ENCODE results near the gene FMN2.
"Not testable (repeated sequence)": the region's sequence is repeated elsewhere in the genome, so short reads cannot be mapped to it uniquely, and the experiment has no call there.

FMN2 gene

GRCh38 chr1:240391660-240392260 is 300.1 kb downstream of the FMN2 start:
- DNase-seq: no peak

GRCh38 chr1:240394353-240394752 is 302.7 kb downstream of the FMN2 start:
- no peak for DNase-seq

GRCh38 chr1:240395336-240395735 is 303.7 kb downstream of the FMN2 start:
- DNase-seq: no peak

- no peak for DNase-seq
Measured at GRCh38 chr1:240399381-240399780, 307.7 kb downstream of the FMN2 start.

- no peak for DNase-seq
Measured at GRCh38 chr1:240401731-240402130, 310.0 kb downstream of the FMN2 start.

GRCh38 chr1:240402326-240402725 is 310.6 kb downstream of the FMN2 start:
- no peak for DNase-seq

GRCh38 chr1:240404286-240404685 is 312.6 kb downstream of the FMN2 start:
- DNase-seq: no peak

- no peak for DNase-seq
Measured at GRCh38 chr1:240405751-240406150, 314.1 kb downstream of the FMN2 start.

GRCh38 chr1:240407407-240407806 is 315.7 kb downstream of the FMN2 start:
- no peak for DNase-seq

GRCh38 chr1:240409615-240410014 is 317.9 kb downstream of the FMN2 start:
- DNase-seq: no peak

GRCh38 chr1:240413732-240414131 is 322.0 kb downstream of the FMN2 start:
- no peak for DNase-seq

GRCh38 chr1:240414237-240414636 is 322.6 kb downstream of the FMN2 start:
- DNase-seq: no peak

GRCh38 chr1:240415011-240415410 is 323.3 kb downstream of the FMN2 start:
- not testable (repeated sequence) for DNase-seq

GRCh38 chr1:240415532-240415931 is 323.8 kb downstream of the FMN2 start:
- no peak for DNase-seq

GRCh38 chr1:240417317-240417716 is 325.6 kb downstream of the FMN2 start:
- no peak for DNase-seq

GRCh38 chr1:240420766-240421165 is 329.1 kb downstream of the FMN2 start:
- DNase-seq: no peak

- no peak for DNase-seq
Measured at GRCh38 chr1:240423246-240423924, 331.7 kb downstream of the FMN2 start.

- DNase-seq: no peak
Measured at GRCh38 chr1:240424740-240425464, 333.2 kb downstream of the FMN2 start.

GRCh38 chr1:240426051-240426450 is 334.4 kb downstream of the FMN2 start:
- no peak for DNase-seq

GRCh38 chr1:240435996-240436566 is 344.4 kb downstream of the FMN2 start:
- no peak for DNase-seq

- no peak for DNase-seq
Measured at GRCh38 chr1:240441669-240442068, 350.0 kb downstream of the FMN2 start.

- DNase-seq: no peak
Measured at GRCh38 chr1:240445369-240445768, 353.7 kb downstream of the FMN2 start.

- DNase-seq: no peak
Measured at GRCh38 chr1:240455228-240455821, 363.6 kb downstream of the FMN2 start.
